K562 (cell line): Measurements from ENCODE around the gene TMEM53. TPM values are rescaled to one million over a fixed set of nuclear protein-coding genes. Genes with fewer than 3 reads are reported as not detected.

ENCODE experiments used
- BRD9 ChIP-seq: fragments of 450-650 bp; IDR thresholded peaks from 2 replicates; pipeline ENCODE4 v1.6.1; 2018; ENCODE audit warnings: low read depth; ENCODE audit not compliant: partially characterized antibody
- RFX1 ChIP-seq: fragments of 450-650 bp; IDR thresholded peaks from 2 replicates; pipeline ENCODE4 v1.6.1; 2016; ENCODE audit warnings: mild to moderate bottlenecking, moderate library complexity
- polyA plus RNA-seq, 8 experiments: library from polyadenylated mRNA; depleted of rRNA in 4 of 8; stranded (reverse) in 5 of 8; unstranded in 3 of 8; fragments of >200 nt; fragmentation: Nextera tagmentation in 2 of 8; fragmentation: Illumina TruSeq in 1 of 8; extraction: Ambion mirVana in 2 of 8; extraction: Trizol in 1 of 8; gene quantifications; 2 replicates each; pipeline versions ENCODE4 v1.2.1 to v1.2.3, GENCODE V29; 2011 to 2014; ENCODE audit warnings: inconsistent platforms in 1 of 8, missing spikeins in 1 of 8
- total RNA-seq, 7 experiments: library from RNA; depleted of rRNA in 6 of 7; stranded (reverse); fragments of >200 nt in 6 of 7; fragmentation: Illumina TruSeq in 2 of 7; extraction: Trizol in 2 of 7; gene quantifications; 2 replicates each; pipeline versions ENCODE4 v1.2.1 to v1.2.3, GENCODE V29; 2011 to 2021; ENCODE audit warnings: low replicate concordance in 1 of 7
- TF ChIP-seq, protein P1 (sequence below), 2 experiments: fragments of 450-650 bp in 1 of 2; sonication (generic) in 1 of 2; formaldehyde crosslinking in 1 of 2; IDR thresholded peaks; 2 replicates each; pipeline versions ENCODE4 v1.7.1 to v1.9.0; 2016 to 2022; ENCODE audit warnings: inconsistent platforms in 1 of 2, mild to moderate bottlenecking in 1 of 2, missing genetic modification reagents in 1 of 2
- TF ChIP-seq, protein P2 (sequence below): fragments of 250-450 bp; sonication (Bioruptor Pico); IDR thresholded peaks from 2 replicates; pipeline ENCODE4 v1.8.0; 2021; ENCODE audit warnings: mild to moderate bottlenecking, moderate library complexity
- TF ChIP-seq, protein P3 (sequence below): fragments of 450-650 bp; IDR thresholded peaks from 2 replicates; pipeline ENCODE4 v1.6.1; 2016
- TF ChIP-seq, protein P4 (sequence below): sonication (generic); formaldehyde crosslinking; IDR thresholded peaks from 2 replicates; pipeline ENCODE4 v1.8.0; 2022; ENCODE audit warnings: mild to moderate bottlenecking, low read depth, missing genetic modification reagents
- TF ChIP-seq, protein P5 (sequence below): sonication (generic); formaldehyde crosslinking; IDR thresholded peaks from 2 replicates; pipeline ENCODE4 v1.8.0; 2022; ENCODE audit warnings: mild to moderate bottlenecking, missing genetic modification reagents

TMEM53 gene
- total and polyA plus RNA-seq, 9 of the 15 experiments (the other 6 are each of a cell fraction or from before 2014, with no cell fraction given), result 0.23 to 3.7 (median 2.0) TPM

DNA sequence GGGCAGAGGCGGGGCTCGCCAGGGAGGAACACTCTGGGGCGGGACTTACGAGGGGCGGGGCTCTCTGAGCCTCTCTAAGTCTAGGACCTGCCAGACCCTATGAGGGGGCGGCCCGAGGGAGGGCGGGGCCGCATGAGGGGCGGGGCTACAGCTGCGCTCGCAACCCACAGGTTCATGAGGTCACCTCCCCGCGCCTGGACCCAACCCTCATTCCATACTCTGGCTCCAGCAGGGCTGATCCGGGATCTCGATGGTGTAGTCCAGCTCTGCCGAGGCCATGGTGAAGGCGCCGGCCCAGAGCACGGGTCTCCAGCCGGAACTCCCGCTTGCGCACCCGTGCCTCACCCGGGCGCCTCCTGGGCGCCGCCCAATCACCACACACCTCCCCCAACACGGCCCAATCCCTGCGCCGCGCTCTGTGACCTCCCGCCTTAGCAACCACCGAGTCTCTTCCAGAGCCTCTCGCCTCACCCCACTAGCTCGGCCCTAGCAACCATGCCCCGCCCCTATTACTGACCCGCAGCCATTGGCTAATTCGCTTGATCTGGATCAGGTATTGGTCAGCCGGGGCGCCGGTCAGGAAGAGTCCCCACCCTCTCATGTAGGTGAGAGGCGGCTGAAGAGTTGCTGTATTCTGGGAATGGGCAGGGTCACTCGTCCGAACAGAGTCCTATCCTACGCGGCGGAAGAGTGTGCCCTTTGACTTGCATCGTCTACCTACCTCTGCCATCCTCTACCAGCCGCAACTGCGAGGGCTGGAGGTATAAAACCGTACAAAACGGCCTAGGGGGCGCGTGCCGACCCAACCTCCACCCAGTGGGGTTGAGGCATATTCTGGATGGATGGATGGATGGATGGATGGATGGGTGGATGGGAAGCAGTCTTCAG lies at the start of gene TMEM53, which contains the start of gene ARMH1 (continued):
- TF ChIP-seq, protein P1, sequence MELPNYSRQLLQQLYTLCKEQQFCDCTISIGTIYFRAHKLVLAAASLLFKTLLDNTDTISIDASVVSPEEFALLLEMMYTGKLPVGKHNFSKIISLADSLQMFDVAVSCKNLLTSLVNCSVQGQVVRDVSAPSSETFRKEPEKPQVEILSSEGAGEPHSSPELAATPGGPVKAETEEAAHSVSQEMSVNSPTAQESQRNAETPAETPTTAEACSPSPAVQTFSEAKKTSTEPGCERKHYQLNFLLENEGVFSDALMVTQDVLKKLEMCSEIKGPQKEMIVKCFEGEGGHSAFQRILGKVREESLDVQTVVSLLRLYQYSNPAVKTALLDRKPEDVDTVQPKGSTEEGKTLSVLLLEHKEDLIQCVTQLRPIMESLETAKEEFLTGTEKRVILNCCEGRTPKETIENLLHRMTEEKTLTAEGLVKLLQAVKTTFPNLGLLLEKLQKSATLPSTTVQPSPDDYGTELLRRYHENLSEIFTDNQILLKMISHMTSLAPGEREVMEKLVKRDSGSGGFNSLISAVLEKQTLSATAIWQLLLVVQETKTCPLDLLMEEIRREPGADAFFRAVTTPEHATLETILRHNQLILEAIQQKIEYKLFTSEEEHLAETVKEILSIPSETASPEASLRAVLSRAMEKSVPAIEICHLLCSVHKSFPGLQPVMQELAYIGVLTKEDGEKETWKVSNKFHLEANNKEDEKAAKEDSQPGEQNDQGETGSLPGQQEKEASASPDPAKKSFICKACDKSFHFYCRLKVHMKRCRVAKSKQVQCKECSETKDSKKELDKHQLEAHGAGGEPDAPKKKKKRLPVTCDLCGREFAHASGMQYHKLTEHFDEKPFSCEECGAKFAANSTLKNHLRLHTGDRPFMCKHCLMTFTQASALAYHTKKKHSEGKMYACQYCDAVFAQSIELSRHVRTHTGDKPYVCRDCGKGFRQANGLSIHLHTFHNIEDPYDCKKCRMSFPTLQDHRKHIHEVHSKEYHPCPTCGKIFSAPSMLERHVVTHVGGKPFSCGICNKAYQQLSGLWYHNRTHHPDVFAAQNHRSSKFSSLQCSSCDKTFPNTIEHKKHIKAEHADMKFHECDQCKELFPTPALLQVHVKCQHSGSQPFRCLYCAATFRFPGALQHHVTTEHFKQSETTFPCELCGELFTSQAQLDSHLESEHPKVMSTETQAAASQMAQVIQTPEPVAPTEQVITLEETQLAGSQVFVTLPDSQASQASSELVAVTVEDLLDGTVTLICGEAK (IDR thresholded peaks at IDR 0.05), result peak; percentile 77
- TF ChIP-seq, protein P1 (CRISPR knock-in tag; IDR thresholded peaks at IDR 0.05), result no peak
- TF ChIP-seq, protein P2, sequence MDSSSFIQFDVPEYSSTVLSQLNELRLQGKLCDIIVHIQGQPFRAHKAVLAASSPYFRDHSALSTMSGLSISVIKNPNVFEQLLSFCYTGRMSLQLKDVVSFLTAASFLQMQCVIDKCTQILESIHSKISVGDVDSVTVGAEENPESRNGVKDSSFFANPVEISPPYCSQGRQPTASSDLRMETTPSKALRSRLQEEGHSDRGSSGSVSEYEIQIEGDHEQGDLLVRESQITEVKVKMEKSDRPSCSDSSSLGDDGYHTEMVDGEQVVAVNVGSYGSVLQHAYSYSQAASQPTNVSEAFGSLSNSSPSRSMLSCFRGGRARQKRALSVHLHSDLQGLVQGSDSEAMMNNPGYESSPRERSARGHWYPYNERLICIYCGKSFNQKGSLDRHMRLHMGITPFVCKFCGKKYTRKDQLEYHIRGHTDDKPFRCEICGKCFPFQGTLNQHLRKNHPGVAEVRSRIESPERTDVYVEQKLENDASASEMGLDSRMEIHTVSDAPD (CRISPR knock-in tag), result no peak
- TF ChIP-seq, protein P3, sequence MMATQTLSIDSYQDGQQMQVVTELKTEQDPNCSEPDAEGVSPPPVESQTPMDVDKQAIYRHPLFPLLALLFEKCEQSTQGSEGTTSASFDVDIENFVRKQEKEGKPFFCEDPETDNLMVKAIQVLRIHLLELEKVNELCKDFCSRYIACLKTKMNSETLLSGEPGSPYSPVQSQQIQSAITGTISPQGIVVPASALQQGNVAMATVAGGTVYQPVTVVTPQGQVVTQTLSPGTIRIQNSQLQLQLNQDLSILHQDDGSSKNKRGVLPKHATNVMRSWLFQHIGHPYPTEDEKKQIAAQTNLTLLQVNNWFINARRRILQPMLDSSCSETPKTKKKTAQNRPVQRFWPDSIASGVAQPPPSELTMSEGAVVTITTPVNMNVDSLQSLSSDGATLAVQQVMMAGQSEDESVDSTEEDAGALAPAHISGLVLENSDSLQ, result peak; percentile 100
- TF ChIP-seq RFX1, result peak; percentile 100
- TF ChIP-seq BRD9, result no peak
- TF ChIP-seq, protein P4, sequence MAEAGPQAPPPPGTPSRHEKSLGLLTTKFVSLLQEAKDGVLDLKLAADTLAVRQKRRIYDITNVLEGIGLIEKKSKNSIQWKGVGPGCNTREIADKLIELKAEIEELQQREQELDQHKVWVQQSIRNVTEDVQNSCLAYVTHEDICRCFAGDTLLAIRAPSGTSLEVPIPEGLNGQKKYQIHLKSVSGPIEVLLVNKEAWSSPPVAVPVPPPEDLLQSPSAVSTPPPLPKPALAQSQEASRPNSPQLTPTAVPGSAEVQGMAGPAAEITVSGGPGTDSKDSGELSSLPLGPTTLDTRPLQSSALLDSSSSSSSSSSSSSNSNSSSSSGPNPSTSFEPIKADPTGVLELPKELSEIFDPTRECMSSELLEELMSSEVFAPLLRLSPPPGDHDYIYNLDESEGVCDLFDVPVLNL (CRISPR knock-in tag), result 0 out of 2 replicates have a peak, but pooled peaks have one; percentile 73
- TF ChIP-seq, protein P5, sequence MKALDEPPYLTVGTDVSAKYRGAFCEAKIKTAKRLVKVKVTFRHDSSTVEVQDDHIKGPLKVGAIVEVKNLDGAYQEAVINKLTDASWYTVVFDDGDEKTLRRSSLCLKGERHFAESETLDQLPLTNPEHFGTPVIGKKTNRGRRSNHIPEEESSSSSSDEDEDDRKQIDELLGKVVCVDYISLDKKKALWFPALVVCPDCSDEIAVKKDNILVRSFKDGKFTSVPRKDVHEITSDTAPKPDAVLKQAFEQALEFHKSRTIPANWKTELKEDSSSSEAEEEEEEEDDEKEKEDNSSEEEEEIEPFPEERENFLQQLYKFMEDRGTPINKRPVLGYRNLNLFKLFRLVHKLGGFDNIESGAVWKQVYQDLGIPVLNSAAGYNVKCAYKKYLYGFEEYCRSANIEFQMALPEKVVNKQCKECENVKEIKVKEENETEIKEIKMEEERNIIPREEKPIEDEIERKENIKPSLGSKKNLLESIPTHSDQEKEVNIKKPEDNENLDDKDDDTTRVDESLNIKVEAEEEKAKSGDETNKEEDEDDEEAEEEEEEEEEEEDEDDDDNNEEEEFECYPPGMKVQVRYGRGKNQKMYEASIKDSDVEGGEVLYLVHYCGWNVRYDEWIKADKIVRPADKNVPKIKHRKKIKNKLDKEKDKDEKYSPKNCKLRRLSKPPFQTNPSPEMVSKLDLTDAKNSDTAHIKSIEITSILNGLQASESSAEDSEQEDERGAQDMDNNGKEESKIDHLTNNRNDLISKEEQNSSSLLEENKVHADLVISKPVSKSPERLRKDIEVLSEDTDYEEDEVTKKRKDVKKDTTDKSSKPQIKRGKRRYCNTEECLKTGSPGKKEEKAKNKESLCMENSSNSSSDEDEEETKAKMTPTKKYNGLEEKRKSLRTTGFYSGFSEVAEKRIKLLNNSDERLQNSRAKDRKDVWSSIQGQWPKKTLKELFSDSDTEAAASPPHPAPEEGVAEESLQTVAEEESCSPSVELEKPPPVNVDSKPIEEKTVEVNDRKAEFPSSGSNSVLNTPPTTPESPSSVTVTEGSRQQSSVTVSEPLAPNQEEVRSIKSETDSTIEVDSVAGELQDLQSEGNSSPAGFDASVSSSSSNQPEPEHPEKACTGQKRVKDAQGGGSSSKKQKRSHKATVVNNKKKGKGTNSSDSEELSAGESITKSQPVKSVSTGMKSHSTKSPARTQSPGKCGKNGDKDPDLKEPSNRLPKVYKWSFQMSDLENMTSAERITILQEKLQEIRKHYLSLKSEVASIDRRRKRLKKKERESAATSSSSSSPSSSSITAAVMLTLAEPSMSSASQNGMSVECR (CRISPR knock-in tag), result peak; percentile 70; the same call in 1 of the 2 replicates
